HepG2 (cell line): ENCODE results near the gene TFAP2E.

Experiments
- FLYWCH1 ChIP-seq: sonication (generic); formaldehyde crosslinking; IDR thresholded peaks from 2 replicates; pipeline ENCODE4 v1.8.1; 2023; ENCODE audit warnings: mild to moderate bottlenecking, missing genetic modification reagents
- JUND ChIP-seq: sonication (generic); formaldehyde crosslinking; IDR thresholded peaks from 2 replicates; pipeline ENCODE4 v1.8.0; 2022; ENCODE audit warnings: mild to moderate bottlenecking, missing genetic modification reagents
- NFATC3 ChIP-seq: sonication (generic); formaldehyde crosslinking; IDR thresholded peaks from 2 replicates; pipeline ENCODE4 v1.5.1; 2020; ENCODE audit warnings: mild to moderate bottlenecking, missing genetic modification reagents
- POLR2A ChIP-seq, 2 experiments: IDR thresholded peaks; 2 replicates each; pipeline ENCODE4 v1.6.1; 2011; ENCODE audit warnings: low read depth in 2 of 2, low read length in 2 of 2, mild to moderate bottlenecking in 1 of 2, moderate library complexity in 1 of 2; ENCODE audit not compliant: insufficient read depth in 1 of 2
- YY1 ChIP-seq: IDR thresholded peaks from 2 replicates; pipeline ENCODE4 v1.6.1; 2011; ENCODE audit warnings: low read length, low read depth, moderate library complexity, mild to moderate bottlenecking; ENCODE audit not compliant: insufficient read depth, insufficient replicate concordance

- no peak for TF ChIP-seq POLR2A (IDR thresholded peaks at IDR 0.05; ENCODE audit: insufficient read depth in 1 of 2, low read depth in 2 of 2, low read length in 2 of 2)
- TF ChIP-seq YY1: no peak
- no peak for TF ChIP-seq JUND (CRISPR knock-in tag)
- TF ChIP-seq FLYWCH1: no peak
- no peak for TF ChIP-seq NFATC3 (CRISPR knock-in tag)
These were observed 17.9 kb upstream of the TFAP2E start for GRCh38 chr1:35555212-35555584.
